HCT116 (cell line): Measurements from ENCODE around the gene SHMT1. TPM values are rescaled to one million over a fixed set of nuclear protein-coding genes. Genes with fewer than 3 reads are reported as not detected.

ENCODE experiments used
- ATAC-seq: fragments of 200-7000 bp; cut with Tn5 transposase; 2 replicates; pipeline ENCODE4 v1.9.1; 2020; ENCODE audit warnings: mild to moderate bottlenecking, moderate library complexity
- BruUV-seq: library from RNA; stranded (reverse); fragments of 400-500 nt; replicated peaks from 2 replicates; lab custom pipeline; 2021; lab: Mats Ljungman, UMichigan
- CTCF ChIA-PET: fragments of 300-600 bp; sonication (Branson Sonifier 250); formaldehyde crosslinking; loops from one replicate; lab custom pipeline; 2021; ENCODE audit warnings: antibody characterized with exemption; lab: Charles Lee
- POLR2A ChIA-PET: fragments of 300-600, 350-600 bp; sonication (Branson Sonifier 250); formaldehyde crosslinking; loops from one replicate; lab custom pipeline; 2021; ENCODE audit warnings: antibody characterized with exemption; lab: Charles Lee
- RAD21 ChIA-PET, 2 experiments: fragments of 300-600 bp; sonication (Branson Sonifier 250); formaldehyde crosslinking; loops; one replicate each; lab custom pipeline; 2023; ENCODE audit warnings: low total read pairs in 2 of 2; ENCODE audit not compliant: uncharacterized antibody in 2 of 2, unreplicated experiment in 2 of 2, low non-redundant PET in 1 of 2; lab: Charles Lee
- DNase-seq: peaks from one replicate; pipeline ENCODE4 v3.0.0-alpha.2; 2010; ENCODE audit warnings: low read depth, low spot score
- H2AFZ ChIP-seq: fragments of 200-600 bp; shearing (Covaris generic), sonication (generic); 2 replicates; pipeline ENCODE4 v1.6.1; 2017; ENCODE audit warnings: low read depth, mixed run types, mixed read lengths, antibody characterized with exemption, low read length; ENCODE audit not compliant: poor library complexity, severe bottlenecking
- H3K27ac ChIP-seq: 2 replicates; pipeline ENCODE4 v1.5.1; 2012; ENCODE audit warnings: low read depth, low read length
- H3K27me3 ChIP-seq: fragments of 200-600 bp; sonication (generic); 2 replicates; pipeline ENCODE4 v1.6.1; 2016; ENCODE audit warnings: mixed run types, low read length, mixed read lengths; ENCODE audit not compliant: insufficient read depth
- H3K36me3 ChIP-seq, 2 experiments: fragments of 200-500 bp in 1 of 2; fragments of 200-600 bp in 1 of 2; sonication (Bioruptor generic) in 1 of 2; sonication (generic) in 1 of 2; 2 replicates each; pipeline versions ENCODE4 v1.5.1 to v1.6.1; 2014 to 2016; ENCODE audit warnings: low read length in 2 of 2, inconsistent platforms in 1 of 2, mixed read lengths in 1 of 2, mixed run types in 1 of 2; ENCODE audit not compliant: insufficient read depth in 2 of 2, control insufficient read depth in 1 of 2
- H3K4me1 ChIP-seq, 2 experiments: fragments of 200-600 bp in 1 of 2; sonication (generic) in 1 of 2; 2 replicates each; pipeline versions ENCODE4 v1.5.1 to v1.6.1; 2012 to 2017; ENCODE audit warnings: low read length in 2 of 2, inconsistent platforms in 1 of 2, mild to moderate bottlenecking in 1 of 2, mixed read lengths in 1 of 2, mixed run types in 1 of 2, moderate library complexity in 1 of 2; ENCODE audit not compliant: insufficient read depth in 2 of 2, control insufficient read depth in 1 of 2
- H3K4me2 ChIP-seq: fragments of 200-600 bp; sonication (generic); 2 replicates; pipeline ENCODE4 v1.6.1; 2017; ENCODE audit warnings: mixed run types, low read length, mixed read lengths
- H3K4me3 ChIP-seq, 2 experiments: fragments of 200-600 bp in 1 of 2; sonication (generic) in 1 of 2; replicated peaks in 1 of 2; 2 replicates each; pipeline ENCODE4 v1.5.1; 2011 to 2016; ENCODE audit warnings: low read length in 2 of 2, control low read depth in 1 of 2, low read depth in 1 of 2, mild to moderate bottlenecking in 1 of 2, mixed read lengths in 1 of 2, mixed run types in 1 of 2
- H3K79me2 ChIP-seq: fragments of 200-600 bp; sonication (generic); 2 replicates; pipeline ENCODE4 v1.6.1; 2017; ENCODE audit warnings: mild to moderate bottlenecking, mixed run types, low read length, moderate library complexity, mixed read lengths; ENCODE audit not compliant: insufficient read depth
- H3K9ac ChIP-seq: fragments of 200-600 bp; sonication (generic); 2 replicates; pipeline ENCODE4 v1.6.1; 2016; ENCODE audit warnings: low read length, mixed read lengths
- H3K9me2 ChIP-seq: fragments of 200-600 bp; sonication (generic), shearing (Covaris generic); 2 replicates; pipeline ENCODE4 v1.6.1; 2017; ENCODE audit warnings: mixed run types, mild to moderate bottlenecking, moderate library complexity; ENCODE audit not compliant: insufficient read depth
- H3K9me3 ChIP-seq, 2 experiments: fragments of 200-500 bp in 1 of 2; fragments of 200-600 bp in 1 of 2; sonication (Bioruptor generic) in 1 of 2; sonication (generic) in 1 of 2; 2 replicates each; pipeline ENCODE4 v1.6.1; 2014 to 2017; ENCODE audit warnings: low read length in 2 of 2, mixed read lengths in 2 of 2, inconsistent platforms in 1 of 2, low read depth in 1 of 2, mild to moderate bottlenecking in 1 of 2, mixed run types in 1 of 2, moderate library complexity in 1 of 2; ENCODE audit not compliant: control insufficient read depth in 1 of 2, insufficient read depth in 1 of 2
- H4K20me1 ChIP-seq: fragments of 200-600 bp; sonication (generic), shearing (Covaris generic); 2 replicates; pipeline ENCODE4 v1.6.1; 2017; ENCODE audit warnings: mixed run types, mild to moderate bottlenecking, moderate library complexity; ENCODE audit not compliant: insufficient read depth
- CBX3 ChIP-seq: IDR thresholded peaks from 2 replicates; pipeline ENCODE4 v1.6.1; 2012; ENCODE audit warnings: low read depth
- EZH2 ChIP-seq: fragments of 200-600 bp; sonication (generic); IDR thresholded peaks from 2 replicates; pipeline ENCODE4 v1.6.1; 2017; ENCODE audit warnings: antibody characterized with exemption, mixed run types
- POLR2AphosphoS5 ChIP-seq: IDR thresholded peaks from 2 replicates; pipeline ENCODE4 v1.6.1; 2011; ENCODE audit warnings: mild to moderate bottlenecking, low read depth, low read length, moderate library complexity
- REST ChIP-seq: IDR thresholded peaks from 2 replicates; pipeline ENCODE4 v1.6.1; 2012; ENCODE audit warnings: low read depth
- SRF ChIP-seq: IDR thresholded peaks from 2 replicates; pipeline ENCODE4 v1.6.1; 2012; ENCODE audit warnings: low read depth
- TCF7L2 ChIP-seq: IDR thresholded peaks from 2 replicates; pipeline ENCODE4 v1.7.0; 2011; ENCODE audit warnings: borderline replicate concordance, inconsistent platforms; ENCODE audit not compliant: insufficient read depth, insufficient read length; ENCODE audit errors: extremely low read depth
- YY1 ChIP-seq: IDR thresholded peaks from 2 replicates; pipeline ENCODE4 v1.6.1; 2011; ENCODE audit warnings: low read length, low read depth, moderate library complexity, mild to moderate bottlenecking; ENCODE audit not compliant: insufficient replicate concordance; ENCODE audit errors: extremely low read depth
- ZFX ChIP-seq: fragments of 450-650 bp; IDR thresholded peaks from 2 replicates; pipeline ENCODE4 v1.6.1; 2017
- intact Hi-C: fragments of 100-400 bp; cut with micrococcal nuclease; formaldehyde crosslinking; loops from 2 replicates; pipeline ENCODE4 v1.10.0; 2022
- total RNA-seq: library from RNA; stranded (reverse); gene quantifications from one replicate; pipeline ENCODE4 v1.2.1, GENCODE V29; 2021; ENCODE audit not compliant: unreplicated experiment
- TF ChIP-seq, protein P1 (sequence below): IDR thresholded peaks from 2 replicates; pipeline ENCODE4 v1.6.1; 2011; ENCODE audit warnings: mild to moderate bottlenecking, low read length, moderate library complexity; ENCODE audit not compliant: insufficient replicate concordance; ENCODE audit errors: extremely low read depth
- TF ChIP-seq, protein P2 (sequence below): IDR thresholded peaks from 2 replicates; pipeline ENCODE4 v1.6.1; 2012

SHMT1 gene
- total RNA-seq, 1 experiment from 2014 or later, result 46.5 TPM

DNA sequence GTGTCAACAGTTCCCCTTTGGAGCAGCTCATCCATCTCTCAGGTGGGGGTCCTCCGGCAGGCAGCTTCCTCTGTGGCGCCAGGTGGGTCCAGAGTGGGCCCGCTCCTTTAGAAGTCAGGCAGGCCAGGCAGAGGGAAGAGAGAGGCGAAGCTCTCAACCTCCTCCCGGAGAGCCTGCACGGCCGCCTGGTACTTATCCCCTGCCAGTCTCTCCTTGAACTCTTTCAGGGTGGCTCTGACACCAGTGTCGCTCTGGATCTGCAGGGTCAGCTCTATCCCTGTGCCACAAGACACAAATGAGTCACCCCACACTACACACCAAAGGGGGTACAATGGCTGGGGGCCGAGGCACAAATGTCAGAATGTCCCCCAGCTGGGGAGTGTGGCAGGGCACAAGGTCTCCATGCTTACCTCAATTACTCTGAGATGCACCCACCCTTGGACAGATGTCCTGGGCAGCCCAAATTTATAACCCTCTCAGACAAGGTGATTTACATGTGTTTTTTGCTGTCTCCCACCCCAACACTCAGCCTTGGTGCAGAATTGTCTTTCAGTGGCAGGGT lies 34.6 kb downstream of the SHMT1 start:
- Histone ChIP-seq H4K20me1 (no peaks in the 10 kb centered on the region), H2AFZ (no peak overlapping the region), H3K4me3 (no peak overlapping the region), H3K79me2 (no peaks in the 10 kb centered on the region), H3K4me2 (no peak overlapping the region), H3K36me3 (peaks cover 16 to 19% of the 10 kb centered on the region in 2 experiments; a peak in 3 of 4 replicates), H3K27ac (no peak overlapping the region), H3K9ac (no peak overlapping the region), H3K9me3 (no peaks in the 10 kb centered on the region), H3K27me3 (no peaks in the 10 kb centered on the region), H3K9me2 (no peaks in the 10 kb centered on the region), H3K4me1 (no peaks in the 10 kb centered on the region)
- intact Hi-C loops, result no loop called here
- CTCF ChIA-PET, result interaction anchor here (1.0 kb wide), 1 partner anchor 14 kb away, joined by 3 read pairs; the partner anchor contains the start of genes SMCR8 and TOP3A
- TF ChIP-seq EZH2 (no peak), SRF (no peak)
- TF ChIP-seq, protein P1, sequence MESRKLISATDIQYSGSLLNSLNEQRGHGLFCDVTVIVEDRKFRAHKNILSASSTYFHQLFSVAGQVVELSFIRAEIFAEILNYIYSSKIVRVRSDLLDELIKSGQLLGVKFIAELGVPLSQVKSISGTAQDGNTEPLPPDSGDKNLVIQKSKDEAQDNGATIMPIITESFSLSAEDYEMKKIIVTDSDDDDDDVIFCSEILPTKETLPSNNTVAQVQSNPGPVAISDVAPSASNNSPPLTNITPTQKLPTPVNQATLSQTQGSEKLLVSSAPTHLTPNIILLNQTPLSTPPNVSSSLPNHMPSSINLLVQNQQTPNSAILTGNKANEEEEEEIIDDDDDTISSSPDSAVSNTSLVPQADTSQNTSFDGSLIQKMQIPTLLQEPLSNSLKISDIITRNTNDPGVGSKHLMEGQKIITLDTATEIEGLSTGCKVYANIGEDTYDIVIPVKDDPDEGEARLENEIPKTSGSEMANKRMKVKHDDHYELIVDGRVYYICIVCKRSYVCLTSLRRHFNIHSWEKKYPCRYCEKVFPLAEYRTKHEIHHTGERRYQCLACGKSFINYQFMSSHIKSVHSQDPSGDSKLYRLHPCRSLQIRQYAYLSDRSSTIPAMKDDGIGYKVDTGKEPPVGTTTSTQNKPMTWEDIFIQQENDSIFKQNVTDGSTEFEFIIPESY, result no peak
- POLR2A ChIA-PET, result no interaction called here
- BruUV-seq, result no TSS peak
- DNase-seq (no peak), ATAC-seq (no peak)
- RAD21 ChIA-PET, result no interaction called here

GRCh38 chr17:18327556-18327955 lies 35.8 kb downstream of the SHMT1 start:
- Histone ChIP-seq H4K20me1 (no peaks in the 10 kb centered on the region), H3K79me2 (no peaks in the 10 kb centered on the region), H3K9me3 (no peaks in the 10 kb centered on the region), H3K4me1 (no peaks in the 10 kb centered on the region), H3K9me2 (no peaks in the 10 kb centered on the region), H3K27ac (no peak overlapping the region), H3K4me2 (no peak overlapping the region), H3K27me3 (no peaks in the 10 kb centered on the region), H3K4me3 (no peak overlapping the region), H2AFZ (no peak overlapping the region), H3K9ac (no peak overlapping the region), H3K36me3 (peaks cover 15 to 16% of the 10 kb centered on the region in 2 experiments; a peak in 3 of 4 replicates)
- DNase-seq (no peak), ATAC-seq (no peak)
- BruUV-seq, result no TSS peak
- RAD21 ChIA-PET, result no interaction called here
- intact Hi-C loops, result no loop called here
- POLR2A ChIA-PET, result no interaction called here
- CTCF ChIA-PET, result interaction anchor here (1.0 kb wide), 1 partner anchor 13 kb away, joined by 3 read pairs; the partner anchor contains the start of genes SMCR8 and TOP3A
- TF ChIP-seq, protein P2, sequence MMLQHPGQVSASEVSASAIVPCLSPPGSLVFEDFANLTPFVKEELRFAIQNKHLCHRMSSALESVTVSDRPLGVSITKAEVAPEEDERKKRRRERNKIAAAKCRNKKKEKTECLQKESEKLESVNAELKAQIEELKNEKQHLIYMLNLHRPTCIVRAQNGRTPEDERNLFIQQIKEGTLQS, result no peak
- TF ChIP-seq ZFX, result no peak
- no peak for TF ChIP-seq CBX3
- no peak for TF ChIP-seq YY1
- TF ChIP-seq TCF7L2, result no peak
- TF ChIP-seq POLR2AphosphoS5, result no peak
- TF ChIP-seq EZH2, result no peak
- TF ChIP-seq, protein P1, result no peak
- TF ChIP-seq REST, result no peak
